HCT116 (cell line): ENCODE data around the gene FAM53A. TPM values are rescaled to one million over a fixed set of nuclear protein-coding genes. Genes with fewer than 3 reads are reported as not detected.

Experiments
- ATAC-seq: fragments of 200-7000 bp; cut with Tn5 transposase; 2 replicates; pipeline ENCODE4 v1.9.1; 2020; ENCODE audit warnings: mild to moderate bottlenecking, moderate library complexity
- BruUV-seq: library from RNA; stranded (reverse); fragments of 400-500 nt; replicated peaks from 2 replicates; lab custom pipeline; 2021; lab: Mats Ljungman, UMichigan
- CTCF ChIA-PET: fragments of 300-600 bp; sonication (Branson Sonifier 250); formaldehyde crosslinking; loops from one replicate; lab custom pipeline; 2021; ENCODE audit warnings: antibody characterized with exemption; lab: Charles Lee
- POLR2A ChIA-PET: fragments of 300-600, 350-600 bp; sonication (Branson Sonifier 250); formaldehyde crosslinking; loops from one replicate; lab custom pipeline; 2021; ENCODE audit warnings: antibody characterized with exemption; lab: Charles Lee
- RAD21 ChIA-PET, 2 experiments: fragments of 300-600 bp; sonication (Branson Sonifier 250); formaldehyde crosslinking; loops; one replicate each; lab custom pipeline; 2023; ENCODE audit warnings: low total read pairs in 2 of 2; ENCODE audit not compliant: uncharacterized antibody in 2 of 2, unreplicated experiment in 2 of 2, low non-redundant PET in 1 of 2; lab: Charles Lee
- DNase-seq: peaks from one replicate; pipeline ENCODE4 v3.0.0-alpha.2; 2010; ENCODE audit warnings: low read depth, low spot score
- H2AFZ ChIP-seq: fragments of 200-600 bp; shearing (Covaris generic), sonication (generic); 2 replicates; pipeline ENCODE4 v1.6.1; 2017; ENCODE audit warnings: low read depth, mixed run types, mixed read lengths, antibody characterized with exemption, low read length; ENCODE audit not compliant: poor library complexity, severe bottlenecking
- H3K27ac ChIP-seq: 2 replicates; pipeline ENCODE4 v1.5.1; 2012; ENCODE audit warnings: low read depth, low read length
- H3K27me3 ChIP-seq: fragments of 200-600 bp; sonication (generic); 2 replicates; pipeline ENCODE4 v1.6.1; 2016; ENCODE audit warnings: mixed run types, low read length, mixed read lengths; ENCODE audit not compliant: insufficient read depth
- H3K36me3 ChIP-seq, 2 experiments: fragments of 200-500 bp in 1 of 2; fragments of 200-600 bp in 1 of 2; sonication (Bioruptor generic) in 1 of 2; sonication (generic) in 1 of 2; 2 replicates each; pipeline versions ENCODE4 v1.5.1 to v1.6.1; 2014 to 2016; ENCODE audit warnings: low read length in 2 of 2, inconsistent platforms in 1 of 2, mixed read lengths in 1 of 2, mixed run types in 1 of 2; ENCODE audit not compliant: insufficient read depth in 2 of 2, control insufficient read depth in 1 of 2
- H3K4me1 ChIP-seq, 2 experiments: fragments of 200-600 bp in 1 of 2; sonication (generic) in 1 of 2; 2 replicates each; pipeline versions ENCODE4 v1.5.1 to v1.6.1; 2012 to 2017; ENCODE audit warnings: low read length in 2 of 2, inconsistent platforms in 1 of 2, mild to moderate bottlenecking in 1 of 2, mixed read lengths in 1 of 2, mixed run types in 1 of 2, moderate library complexity in 1 of 2; ENCODE audit not compliant: insufficient read depth in 2 of 2, control insufficient read depth in 1 of 2
- H3K4me2 ChIP-seq: fragments of 200-600 bp; sonication (generic); 2 replicates; pipeline ENCODE4 v1.6.1; 2017; ENCODE audit warnings: mixed run types, low read length, mixed read lengths
- H3K4me3 ChIP-seq, 2 experiments: fragments of 200-600 bp in 1 of 2; sonication (generic) in 1 of 2; replicated peaks in 1 of 2; 2 replicates each; pipeline ENCODE4 v1.5.1; 2011 to 2016; ENCODE audit warnings: low read length in 2 of 2, control low read depth in 1 of 2, low read depth in 1 of 2, mild to moderate bottlenecking in 1 of 2, mixed read lengths in 1 of 2, mixed run types in 1 of 2
- H3K79me2 ChIP-seq: fragments of 200-600 bp; sonication (generic); 2 replicates; pipeline ENCODE4 v1.6.1; 2017; ENCODE audit warnings: mild to moderate bottlenecking, mixed run types, low read length, moderate library complexity, mixed read lengths; ENCODE audit not compliant: insufficient read depth
- H3K9ac ChIP-seq: fragments of 200-600 bp; sonication (generic); 2 replicates; pipeline ENCODE4 v1.6.1; 2016; ENCODE audit warnings: low read length, mixed read lengths
- H3K9me2 ChIP-seq: fragments of 200-600 bp; sonication (generic), shearing (Covaris generic); 2 replicates; pipeline ENCODE4 v1.6.1; 2017; ENCODE audit warnings: mixed run types, mild to moderate bottlenecking, moderate library complexity; ENCODE audit not compliant: insufficient read depth
- H3K9me3 ChIP-seq, 2 experiments: fragments of 200-500 bp in 1 of 2; fragments of 200-600 bp in 1 of 2; sonication (Bioruptor generic) in 1 of 2; sonication (generic) in 1 of 2; 2 replicates each; pipeline ENCODE4 v1.6.1; 2014 to 2017; ENCODE audit warnings: low read length in 2 of 2, mixed read lengths in 2 of 2, inconsistent platforms in 1 of 2, low read depth in 1 of 2, mild to moderate bottlenecking in 1 of 2, mixed run types in 1 of 2, moderate library complexity in 1 of 2; ENCODE audit not compliant: control insufficient read depth in 1 of 2, insufficient read depth in 1 of 2
- H4K20me1 ChIP-seq: fragments of 200-600 bp; sonication (generic), shearing (Covaris generic); 2 replicates; pipeline ENCODE4 v1.6.1; 2017; ENCODE audit warnings: mixed run types, mild to moderate bottlenecking, moderate library complexity; ENCODE audit not compliant: insufficient read depth
- CEBPB ChIP-seq: IDR thresholded peaks from 2 replicates; pipeline ENCODE4 v1.6.1; 2012; ENCODE audit warnings: low read depth
- EGR1 ChIP-seq: IDR thresholded peaks from 2 replicates; pipeline ENCODE4 v1.6.1; 2012; ENCODE audit warnings: low read depth
- ELF1 ChIP-seq: IDR thresholded peaks from 2 replicates; pipeline ENCODE4 v1.6.1; 2012; ENCODE audit warnings: low read depth, borderline replicate concordance
- EZH2 ChIP-seq: fragments of 200-600 bp; sonication (generic); IDR thresholded peaks from 2 replicates; pipeline ENCODE4 v1.6.1; 2017; ENCODE audit warnings: antibody characterized with exemption, mixed run types
- EZH2phosphoT487 ChIP-seq: fragments of 200-600 bp; IDR thresholded peaks from 2 replicates; pipeline ENCODE4 v1.6.1; 2018; ENCODE audit warnings: antibody characterized with exemption, borderline replicate concordance
- FOSL1 ChIP-seq: IDR thresholded peaks from 2 replicates; pipeline ENCODE4 v1.6.1; 2012; ENCODE audit warnings: low read depth
- POLR2A ChIP-seq: IDR thresholded peaks from 2 replicates; pipeline ENCODE4 v1.7.0; 2011; ENCODE audit warnings: borderline replicate concordance; ENCODE audit not compliant: insufficient read depth, insufficient read length; ENCODE audit errors: extremely low read depth
- POLR2AphosphoS5 ChIP-seq: IDR thresholded peaks from 2 replicates; pipeline ENCODE4 v1.6.1; 2011; ENCODE audit warnings: mild to moderate bottlenecking, low read depth, low read length, moderate library complexity
- SIN3A ChIP-seq: IDR thresholded peaks from 2 replicates; pipeline ENCODE4 v1.6.1; 2012; ENCODE audit warnings: low read depth
- SP1 ChIP-seq: IDR thresholded peaks from 2 replicates; pipeline ENCODE4 v1.6.1; 2012; ENCODE audit warnings: low read depth
- SRF ChIP-seq: IDR thresholded peaks from 2 replicates; pipeline ENCODE4 v1.6.1; 2012; ENCODE audit warnings: low read depth
- TCF7L2 ChIP-seq: IDR thresholded peaks from 2 replicates; pipeline ENCODE4 v1.7.0; 2011; ENCODE audit warnings: borderline replicate concordance, inconsistent platforms; ENCODE audit not compliant: insufficient read depth, insufficient read length; ENCODE audit errors: extremely low read depth
- YY1 ChIP-seq: IDR thresholded peaks from 2 replicates; pipeline ENCODE4 v1.6.1; 2011; ENCODE audit warnings: low read length, low read depth, moderate library complexity, mild to moderate bottlenecking; ENCODE audit not compliant: insufficient replicate concordance; ENCODE audit errors: extremely low read depth
- ZFX ChIP-seq: fragments of 450-650 bp; IDR thresholded peaks from 2 replicates; pipeline ENCODE4 v1.6.1; 2017
- ZNF274 ChIP-seq: fragments of 200-500 bp; sonication (Bioruptor generic); IDR thresholded peaks from 2 replicates; pipeline ENCODE4 v1.6.1; 2014; ENCODE audit warnings: mild to moderate bottlenecking, low read depth, low read length, inconsistent platforms
- intact Hi-C: fragments of 100-400 bp; cut with micrococcal nuclease; formaldehyde crosslinking; loops from 2 replicates; pipeline ENCODE4 v1.10.0; 2022
- total RNA-seq: library from RNA; stranded (reverse); gene quantifications from one replicate; pipeline ENCODE4 v1.2.1, GENCODE V29; 2021; ENCODE audit not compliant: unreplicated experiment
- TF ChIP-seq, protein P1 (sequence below), 3 experiments: fragments of 200-600 bp in 1 of 3; sonication (generic) in 1 of 3; IDR thresholded peaks in 2 of 3; conservative IDR thresholded peaks in 1 of 3; 2 replicates each; pipeline ENCODE4 v1.5.1; 2012 to 2017; ENCODE audit warnings: low read depth in 2 of 3, low read length in 2 of 3, antibody characterized with exemption in 1 of 3, borderline replicate concordance in 1 of 3, control low read depth in 1 of 3, mild to moderate bottlenecking in 1 of 3, mixed read lengths in 1 of 3, mixed run types in 1 of 3, moderate library complexity in 1 of 3; ENCODE audit not compliant: insufficient read depth in 1 of 3
- TF ChIP-seq, protein P2 (sequence below): IDR thresholded peaks from 2 replicates; pipeline ENCODE4 v1.6.1; 2012

The FAM53A gene
- total RNA-seq, 1 experiment from 2014 or later: 1.1 TPM

GRCh38 chr4:1637580-1638271 lies 46.4 kb downstream of the FAM53A start:
- Histone ChIP-seq H3K9me3 (no peaks in the 10 kb centered on the region), H2AFZ (no peak overlapping the region), H3K4me3 (no peak overlapping the region), H3K36me3 (no peaks in the 10 kb centered on the region), H3K27me3 (no peaks in the 10 kb centered on the region), H3K4me1 (no peaks in the 10 kb centered on the region), H3K9ac (no peak overlapping the region), H3K9me2 (no peaks in the 10 kb centered on the region), H3K79me2 (no peaks in the 10 kb centered on the region), H4K20me1 (no peaks in the 10 kb centered on the region), H3K27ac (no peak overlapping the region), H3K4me2 (no peak overlapping the region)
- RAD21 ChIA-PET: no interaction called here
- POLR2A ChIA-PET: no interaction called here
- intact Hi-C loops: no loop called here
- CTCF ChIA-PET: no interaction called here
- TF ChIP-seq SIN3A: no peak
- no peak for TF ChIP-seq FOSL1
- TF ChIP-seq ZFX: no peak
- TF ChIP-seq EZH2: no peak
- TF ChIP-seq POLR2A: no peak
- TF ChIP-seq CEBPB: no peak
- TF ChIP-seq, protein P1, sequence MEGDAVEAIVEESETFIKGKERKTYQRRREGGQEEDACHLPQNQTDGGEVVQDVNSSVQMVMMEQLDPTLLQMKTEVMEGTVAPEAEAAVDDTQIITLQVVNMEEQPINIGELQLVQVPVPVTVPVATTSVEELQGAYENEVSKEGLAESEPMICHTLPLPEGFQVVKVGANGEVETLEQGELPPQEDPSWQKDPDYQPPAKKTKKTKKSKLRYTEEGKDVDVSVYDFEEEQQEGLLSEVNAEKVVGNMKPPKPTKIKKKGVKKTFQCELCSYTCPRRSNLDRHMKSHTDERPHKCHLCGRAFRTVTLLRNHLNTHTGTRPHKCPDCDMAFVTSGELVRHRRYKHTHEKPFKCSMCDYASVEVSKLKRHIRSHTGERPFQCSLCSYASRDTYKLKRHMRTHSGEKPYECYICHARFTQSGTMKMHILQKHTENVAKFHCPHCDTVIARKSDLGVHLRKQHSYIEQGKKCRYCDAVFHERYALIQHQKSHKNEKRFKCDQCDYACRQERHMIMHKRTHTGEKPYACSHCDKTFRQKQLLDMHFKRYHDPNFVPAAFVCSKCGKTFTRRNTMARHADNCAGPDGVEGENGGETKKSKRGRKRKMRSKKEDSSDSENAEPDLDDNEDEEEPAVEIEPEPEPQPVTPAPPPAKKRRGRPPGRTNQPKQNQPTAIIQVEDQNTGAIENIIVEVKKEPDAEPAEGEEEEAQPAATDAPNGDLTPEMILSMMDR (IDR thresholded peaks at IDR 0.05 in 2 of 3, conservative IDR thresholded peaks at IDR 0.05 in 1 of 3; ENCODE audit: borderline replicate concordance in 1 of 3, insufficient read depth in 1 of 3, low read depth in 2 of 3, low read length in 2 of 3): no peak
- no peak for TF ChIP-seq YY1
- TF ChIP-seq ZNF274: no peak
- TF ChIP-seq, protein P2, sequence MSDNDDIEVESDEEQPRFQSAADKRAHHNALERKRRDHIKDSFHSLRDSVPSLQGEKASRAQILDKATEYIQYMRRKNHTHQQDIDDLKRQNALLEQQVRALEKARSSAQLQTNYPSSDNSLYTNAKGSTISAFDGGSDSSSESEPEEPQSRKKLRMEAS: no peak
- TF ChIP-seq EGR1: no peak
- TF ChIP-seq EZH2phosphoT487: no peak
- no peak for TF ChIP-seq ELF1
- TF ChIP-seq SP1: no peak
- no peak for TF ChIP-seq SRF
- TF ChIP-seq TCF7L2: no peak
- TF ChIP-seq POLR2AphosphoS5: no peak
- ATAC-seq (no peak), DNase-seq (no peak)
- BruUV-seq: no TSS peak
